ENCODE results near the gene FOXP1. TPM values are rescaled to one million over a fixed set of nuclear protein-coding genes. Genes with fewer than 3 reads are reported as not detected.

The FOXP1 gene
- total and polyA plus RNA-seq, 2 of the 13 experiments (the other 11 are each of a cell fraction or from before 2014, with no cell fraction given) = 40.4 to 59.0 TPM

DNA sequence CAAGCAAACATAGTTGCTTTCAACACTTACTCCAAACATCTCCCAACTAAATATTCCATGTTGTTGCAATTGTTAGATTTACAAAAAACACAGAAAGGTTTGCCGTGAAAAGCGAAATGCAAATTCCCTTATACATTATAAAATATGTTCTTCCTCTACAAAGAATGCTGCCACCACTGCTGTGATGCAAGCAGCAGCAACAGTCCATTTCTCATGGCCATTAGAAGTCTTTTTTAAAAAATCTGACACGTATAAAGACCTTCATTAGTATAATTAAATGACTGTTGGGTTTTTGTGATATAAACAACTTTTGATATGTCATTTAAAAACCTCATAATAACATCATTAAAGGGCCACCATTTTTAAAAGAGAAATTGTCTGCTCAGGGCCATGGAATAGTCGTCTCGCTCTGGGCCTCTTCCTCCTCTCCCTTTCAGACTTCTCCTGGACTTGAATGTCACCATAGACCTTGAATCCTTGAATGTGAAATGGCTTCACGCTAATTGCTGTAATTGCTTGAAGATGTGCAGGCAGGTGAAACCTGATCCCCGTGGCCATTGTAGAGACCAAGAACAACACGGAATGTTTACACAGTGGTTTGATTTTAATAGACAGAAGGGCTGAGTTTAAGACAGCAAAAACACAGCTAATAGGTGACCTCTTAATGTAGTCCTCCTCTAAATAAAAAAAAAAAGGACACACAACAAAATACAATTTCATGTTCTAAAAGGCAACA is 450.4 kb downstream of the FOXP1 start (continued):
- TF ChIP-seq IRF1 (CRISPR knock-in tag; IDR thresholded peaks at IDR 0.05; ENCODE audit: low read depth) (no peak), KDM3A (CRISPR knock-in tag; IDR thresholded peaks at IDR 0.05; ENCODE audit: low read depth) (no peak), ZNF362 (CRISPR knock-in tag; IDR thresholded peaks at IDR 0.05; ENCODE audit: borderline replicate concordance) (no peak), FOXA1 (IDR thresholded peaks at IDR 0.05) (no peak), FOXA1 (CRISPR knock-in tag; IDR thresholded peaks at IDR 0.05) (0 out of 2 replicates have a peak, but pooled peaks have one; percentile 37), SNAI1 (CRISPR knock-in tag; IDR thresholded peaks at IDR 0.05; ENCODE audit: borderline replicate concordance) (no peak), ZNF619 (CRISPR knock-in tag; IDR thresholded peaks at IDR 0.05) (no peak), ZNF773 (CRISPR knock-in tag; IDR thresholded peaks at IDR 0.05; ENCODE audit: borderline replicate concordance) (no peak), GLI4 (CRISPR knock-in tag; IDR thresholded peaks at IDR 0.05; ENCODE audit: borderline replicate concordance) (no peak), MYC (CRISPR knock-in tag; IDR thresholded peaks at IDR 0.05; ENCODE audit: borderline replicate concordance) (no peak), ZSCAN25 (CRISPR knock-in tag; IDR thresholded peaks at IDR 0.05) (no peak), SCMH1 (CRISPR knock-in tag; IDR thresholded peaks at IDR 0.05; ENCODE audit: borderline replicate concordance) (no peak), ZMYM4 (CRISPR knock-in tag; IDR thresholded peaks at IDR 0.05) (peak; percentile 74), ZNF644 (CRISPR knock-in tag; IDR thresholded peaks at IDR 0.05; ENCODE audit: low read depth) (0 out of 2 replicates have a peak, but pooled peaks have one; percentile 36), CC2D1A (CRISPR knock-in tag; IDR thresholded peaks at IDR 0.05) (no peak), GTF2F1 (IDR thresholded peaks at IDR 0.05; ENCODE audit: low read length) (no peak), ZNF30 (CRISPR knock-in tag; IDR thresholded peaks at IDR 0.05) (no peak), ZNF883 (CRISPR knock-in tag; IDR thresholded peaks at IDR 0.05; ENCODE audit: not compliant biosample characterization) (no peak), ZBTB3 (CRISPR knock-in tag; IDR thresholded peaks at IDR 0.05; ENCODE audit: borderline replicate concordance, low read depth) (no peak), ZNF557 (CRISPR knock-in tag; IDR thresholded peaks at IDR 0.05) (no peak), ZNF430 (CRISPR knock-in tag; IDR thresholded peaks at IDR 0.05) (no peak)
- TF ChIP-seq, protein P1, sequence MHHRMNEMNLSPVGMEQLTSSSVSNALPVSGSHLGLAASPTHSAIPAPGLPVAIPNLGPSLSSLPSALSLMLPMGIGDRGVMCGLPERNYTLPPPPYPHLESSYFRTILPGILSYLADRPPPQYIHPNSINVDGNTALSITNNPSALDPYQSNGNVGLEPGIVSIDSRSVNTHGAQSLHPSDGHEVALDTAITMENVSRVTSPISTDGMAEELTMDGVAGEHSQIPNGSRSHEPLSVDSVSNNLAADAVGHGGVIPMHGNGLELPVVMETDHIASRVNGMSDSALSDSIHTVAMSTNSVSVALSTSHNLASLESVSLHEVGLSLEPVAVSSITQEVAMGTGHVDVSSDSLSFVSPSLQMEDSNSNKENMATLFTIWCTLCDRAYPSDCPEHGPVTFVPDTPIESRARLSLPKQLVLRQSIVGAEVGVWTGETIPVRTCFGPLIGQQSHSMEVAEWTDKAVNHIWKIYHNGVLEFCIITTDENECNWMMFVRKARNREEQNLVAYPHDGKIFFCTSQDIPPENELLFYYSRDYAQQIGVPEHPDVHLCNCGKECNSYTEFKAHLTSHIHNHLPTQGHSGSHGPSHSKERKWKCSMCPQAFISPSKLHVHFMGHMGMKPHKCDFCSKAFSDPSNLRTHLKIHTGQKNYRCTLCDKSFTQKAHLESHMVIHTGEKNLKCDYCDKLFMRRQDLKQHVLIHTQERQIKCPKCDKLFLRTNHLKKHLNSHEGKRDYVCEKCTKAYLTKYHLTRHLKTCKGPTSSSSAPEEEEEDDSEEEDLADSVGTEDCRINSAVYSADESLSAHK (CRISPR knock-in tag; IDR thresholded peaks at IDR 0.05; ENCODE audit: borderline replicate concordance) = no peak
- TF ChIP-seq, protein P2, sequence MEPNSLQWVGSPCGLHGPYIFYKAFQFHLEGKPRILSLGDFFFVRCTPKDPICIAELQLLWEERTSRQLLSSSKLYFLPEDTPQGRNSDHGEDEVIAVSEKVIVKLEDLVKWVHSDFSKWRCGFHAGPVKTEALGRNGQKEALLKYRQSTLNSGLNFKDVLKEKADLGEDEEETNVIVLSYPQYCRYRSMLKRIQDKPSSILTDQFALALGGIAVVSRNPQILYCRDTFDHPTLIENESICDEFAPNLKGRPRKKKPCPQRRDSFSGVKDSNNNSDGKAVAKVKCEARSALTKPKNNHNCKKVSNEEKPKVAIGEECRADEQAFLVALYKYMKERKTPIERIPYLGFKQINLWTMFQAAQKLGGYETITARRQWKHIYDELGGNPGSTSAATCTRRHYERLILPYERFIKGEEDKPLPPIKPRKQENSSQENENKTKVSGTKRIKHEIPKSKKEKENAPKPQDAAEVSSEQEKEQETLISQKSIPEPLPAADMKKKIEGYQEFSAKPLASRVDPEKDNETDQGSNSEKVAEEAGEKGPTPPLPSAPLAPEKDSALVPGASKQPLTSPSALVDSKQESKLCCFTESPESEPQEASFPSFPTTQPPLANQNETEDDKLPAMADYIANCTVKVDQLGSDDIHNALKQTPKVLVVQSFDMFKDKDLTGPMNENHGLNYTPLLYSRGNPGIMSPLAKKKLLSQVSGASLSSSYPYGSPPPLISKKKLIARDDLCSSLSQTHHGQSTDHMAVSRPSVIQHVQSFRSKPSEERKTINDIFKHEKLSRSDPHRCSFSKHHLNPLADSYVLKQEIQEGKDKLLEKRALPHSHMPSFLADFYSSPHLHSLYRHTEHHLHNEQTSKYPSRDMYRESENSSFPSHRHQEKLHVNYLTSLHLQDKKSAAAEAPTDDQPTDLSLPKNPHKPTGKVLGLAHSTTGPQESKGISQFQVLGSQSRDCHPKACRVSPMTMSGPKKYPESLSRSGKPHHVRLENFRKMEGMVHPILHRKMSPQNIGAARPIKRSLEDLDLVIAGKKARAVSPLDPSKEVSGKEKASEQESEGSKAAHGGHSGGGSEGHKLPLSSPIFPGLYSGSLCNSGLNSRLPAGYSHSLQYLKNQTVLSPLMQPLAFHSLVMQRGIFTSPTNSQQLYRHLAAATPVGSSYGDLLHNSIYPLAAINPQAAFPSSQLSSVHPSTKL (CRISPR knock-in tag; IDR thresholded peaks at IDR 0.05) = peak; percentile 83
